Cardiac fibroblast (primary cell): ENCODE results near the gene MLH1.
"Not testable (repeated sequence)": the region's sequence is repeated elsewhere in the genome, so short reads cannot be mapped to it uniquely, and the experiment has no call there.

ENCODE experiments used
- DNase-seq, 2 donors: peaks; one replicate each; pipeline versions ENCODE4 v3.0.0 to v3.0.0-alpha.2; 2010; ENCODE audit warnings: low read depth in 2 of 2
- H3K4me3 ChIP-seq, 2 donors: replicated peaks in 1 of 2; 1 replicate in 1 of 2; 2 replicates in 1 of 2; pipeline ENCODE4 v1.5.1; 2011; ENCODE audit warnings: low read depth in 2 of 2, low read length in 2 of 2, mild to moderate bottlenecking in 2 of 2, moderate library complexity in 1 of 2
- TF ChIP-seq, protein P1 (sequence below): IDR thresholded peaks from one replicate; pipeline ENCODE4 v1.5.1; 2011; ENCODE audit warnings: low read depth, mild to moderate bottlenecking, low read length, inconsistent platforms

Gene MLH1

GRCh38 chr3:36954452-36955134, 38.7 kb upstream of the MLH1 start:
- no peak for DNase-seq
- no peak overlapping the region for H3K4me3 ChIP-seq
- TF ChIP-seq, protein P1, sequence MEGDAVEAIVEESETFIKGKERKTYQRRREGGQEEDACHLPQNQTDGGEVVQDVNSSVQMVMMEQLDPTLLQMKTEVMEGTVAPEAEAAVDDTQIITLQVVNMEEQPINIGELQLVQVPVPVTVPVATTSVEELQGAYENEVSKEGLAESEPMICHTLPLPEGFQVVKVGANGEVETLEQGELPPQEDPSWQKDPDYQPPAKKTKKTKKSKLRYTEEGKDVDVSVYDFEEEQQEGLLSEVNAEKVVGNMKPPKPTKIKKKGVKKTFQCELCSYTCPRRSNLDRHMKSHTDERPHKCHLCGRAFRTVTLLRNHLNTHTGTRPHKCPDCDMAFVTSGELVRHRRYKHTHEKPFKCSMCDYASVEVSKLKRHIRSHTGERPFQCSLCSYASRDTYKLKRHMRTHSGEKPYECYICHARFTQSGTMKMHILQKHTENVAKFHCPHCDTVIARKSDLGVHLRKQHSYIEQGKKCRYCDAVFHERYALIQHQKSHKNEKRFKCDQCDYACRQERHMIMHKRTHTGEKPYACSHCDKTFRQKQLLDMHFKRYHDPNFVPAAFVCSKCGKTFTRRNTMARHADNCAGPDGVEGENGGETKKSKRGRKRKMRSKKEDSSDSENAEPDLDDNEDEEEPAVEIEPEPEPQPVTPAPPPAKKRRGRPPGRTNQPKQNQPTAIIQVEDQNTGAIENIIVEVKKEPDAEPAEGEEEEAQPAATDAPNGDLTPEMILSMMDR = no peak

DNA sequence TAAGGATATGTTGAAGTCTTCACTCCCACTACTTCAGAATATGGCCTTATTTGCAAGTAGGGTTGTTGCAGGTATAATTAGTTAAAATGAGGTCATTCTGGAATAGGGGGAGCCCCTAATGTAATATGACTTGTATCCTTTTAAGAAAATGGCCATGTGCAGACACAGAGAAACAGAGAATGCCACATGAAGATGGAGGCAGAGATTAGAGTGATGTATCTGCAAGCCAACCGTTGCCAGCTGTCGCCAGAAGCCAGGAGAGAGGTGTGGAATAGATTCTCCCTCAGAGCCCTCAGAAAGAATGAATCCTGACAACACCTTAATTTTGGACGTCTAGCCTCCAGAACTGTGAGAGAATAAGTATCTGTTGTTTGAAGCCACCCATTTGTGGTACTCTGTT, 37.2 kb upstream of the MLH1 start:
- no peak for DNase-seq
- TF ChIP-seq, protein P1 = no peak
- H3K4me3 ChIP-seq = no peak overlapping the region

DNA sequence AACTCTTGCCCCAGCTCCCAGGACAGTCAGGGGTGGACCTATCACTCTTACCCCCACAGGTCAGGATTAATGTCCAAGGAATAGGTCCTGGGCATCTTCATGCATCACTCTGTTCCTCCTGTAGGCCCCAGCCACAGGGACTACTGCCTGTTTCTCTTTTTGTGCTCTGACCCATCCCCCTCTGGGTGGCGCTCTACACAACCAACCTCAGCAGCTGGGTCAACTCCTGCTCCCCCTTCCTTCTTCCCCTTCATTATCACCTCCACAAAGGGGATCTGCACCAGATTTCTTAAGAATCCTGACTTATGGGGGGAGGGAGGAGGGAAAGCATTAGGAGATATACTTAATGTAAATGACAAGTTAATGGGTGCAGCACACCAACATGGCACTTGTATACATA, 36.3 kb upstream of the MLH1 start:
- TF ChIP-seq, protein P1 = no peak
- DNase-seq = no peak

DNA sequence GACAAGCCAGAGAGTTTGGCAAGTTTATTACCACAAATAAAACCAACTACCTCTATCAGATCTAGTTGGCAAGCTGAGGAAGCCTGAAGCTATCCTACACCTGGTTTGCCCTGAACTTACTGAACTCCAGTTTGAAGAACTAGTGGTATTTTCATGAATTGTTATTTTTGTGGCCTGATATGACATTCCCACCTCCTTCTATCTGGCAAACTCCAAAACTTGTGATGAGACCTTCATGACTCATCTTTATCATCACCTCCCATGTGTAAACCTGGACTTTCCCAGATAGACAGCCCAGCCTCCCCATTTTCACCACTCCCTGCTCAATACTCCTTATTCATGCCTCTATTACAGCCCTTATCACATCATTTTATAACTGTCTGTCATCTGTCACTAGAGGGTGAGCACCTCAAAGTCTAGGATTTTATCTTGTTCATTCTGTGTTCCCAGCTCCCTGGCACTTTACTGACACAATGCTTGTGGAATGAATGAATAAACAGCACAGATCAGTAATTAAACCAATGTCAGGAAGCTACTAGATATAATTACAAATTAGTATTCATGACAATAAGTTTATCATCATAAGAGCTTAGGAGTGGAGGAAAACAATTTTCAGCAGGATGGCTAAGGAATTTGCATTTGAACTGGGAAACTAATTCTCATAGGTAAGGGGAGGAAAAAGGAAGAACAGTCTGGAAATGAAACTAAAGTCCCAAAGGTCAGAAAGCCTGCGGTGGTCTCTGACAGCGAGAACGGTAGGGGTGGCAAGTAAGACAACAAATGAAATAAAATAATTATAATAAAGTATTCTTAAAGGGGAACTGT, 35.2 kb upstream of the MLH1 start:
- H3K4me3 ChIP-seq = no peak overlapping the region
- DNase-seq = peak in 1 of 2 donors; percentile 86
- TF ChIP-seq, protein P1 = no peak

More for the DNA sequence above, 36.3 kb upstream of the MLH1 start:
- H3K4me3 ChIP-seq = no peak overlapping the region

DNA sequence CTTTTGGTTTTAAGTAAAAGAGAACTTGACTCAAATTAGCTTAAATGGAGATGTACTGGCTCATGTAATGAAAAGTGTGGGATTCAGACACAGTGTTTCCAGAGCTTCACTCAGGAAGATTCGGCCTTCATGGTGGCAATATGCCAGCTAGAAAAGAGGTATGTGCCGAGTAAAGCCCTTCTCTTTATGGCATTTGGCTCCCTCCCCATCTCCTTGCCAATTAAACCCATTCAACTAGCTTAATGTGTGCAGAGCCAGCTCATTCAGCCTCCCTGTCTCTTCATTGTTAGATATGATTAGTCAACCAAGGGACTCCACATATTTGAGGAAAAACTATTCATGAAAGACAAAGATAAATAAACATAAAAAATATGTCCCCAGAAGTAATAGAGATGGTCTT, 33.5 kb upstream of the MLH1 start:
- TF ChIP-seq, protein P1 = no peak
- DNase-seq = peak in 1 of 2 donors; percentile 28
- H3K4me3 ChIP-seq = no peak overlapping the region

DNA sequence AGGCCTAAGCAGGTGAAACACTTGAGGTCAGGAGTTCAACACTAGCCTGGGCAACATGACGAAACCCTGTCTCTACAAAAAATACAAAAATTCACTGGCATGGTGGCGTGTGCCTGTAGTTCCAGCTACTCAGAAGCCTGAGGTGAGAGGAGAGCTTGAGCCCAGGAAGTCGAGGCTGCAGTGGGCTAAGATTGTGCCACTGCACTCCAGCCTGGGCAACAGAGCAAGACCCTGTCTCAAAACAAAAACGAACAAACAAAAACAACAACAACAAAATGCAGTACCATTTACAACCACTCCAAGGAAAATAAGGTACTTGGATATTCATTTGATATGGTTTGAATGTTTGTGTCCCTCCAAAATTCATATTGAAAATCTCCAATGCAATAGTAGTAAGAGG, 32.8 kb upstream of the MLH1 start:
- H3K4me3 ChIP-seq = no peak overlapping the region
- DNase-seq = no peak
- TF ChIP-seq, protein P1 = no peak

GRCh38 chr3:36963008-36963407, 30.3 kb upstream of the MLH1 start:
- H3K4me3 ChIP-seq, DNase-seq: not testable (repeated sequence)
